Measurements from ENCODE around the gene IGLON5.

- no peak for TF ChIP-seq POLR2A (IDR thresholded peaks at IDR 0.05)
- no peak for TF ChIP-seq CTCF (IDR thresholded peaks at IDR 0.05)
Observed at GRCh38 chr19:51347209-51347928, 35.9 kb downstream of the IGLON5 start.

Measured in prostate gland (tissue), 2 donors.